ENCODE results near the gene PCP2.

GRCh38 chr19:7632340-7633203 lies 947 bp downstream of the PCP2 start:
- TF ChIP-seq CTCF (IDR thresholded peaks at IDR 0.05) (no peak), POLR2AphosphoS5 (IDR thresholded peaks at IDR 0.05) (no peak), POLR2A (IDR thresholded peaks at IDR 0.05) (no peak), EP300 (IDR thresholded peaks at IDR 0.05) (no peak)

Measured in suprapubic skin (tissue), 4 donors.